GM10266 (cell line): Measurements from ENCODE around the gene PRUNE2.

ENCODE experiments used
- DNase-seq: peaks from one replicate; pipeline ENCODE4 v3.0.0; 2012; ENCODE audit errors: extremely low spot score
- CTCF ChIP-seq: IDR thresholded peaks from 2 replicates; pipeline ENCODE4 v1.5.1; 2012; ENCODE audit warnings: mild to moderate bottlenecking, low read depth; ENCODE audit not compliant: control insufficient read depth, insufficient read depth; ENCODE audit errors: missing control alignments

The PRUNE2 gene

GRCh38 chr9:76665458-76665857 lies 240.5 kb downstream of the PRUNE2 start:
- no peak for DNase-seq
- no peak for TF ChIP-seq CTCF

GRCh38 chr9:76664120-76664519 lies 241.8 kb downstream of the PRUNE2 start:
- no peak for DNase-seq
- no peak for TF ChIP-seq CTCF

GRCh38 chr9:76662476-76663281 lies 243.2 kb downstream of the PRUNE2 start:
- DNase-seq = no peak
- TF ChIP-seq CTCF = no peak

GRCh38 chr9:76658510-76659231 lies 247.2 kb downstream of the PRUNE2 start:
- TF ChIP-seq CTCF = peak; percentile 66
- peak; percentile 69 for DNase-seq

- no peak for TF ChIP-seq CTCF
- DNase-seq = no peak
These were observed 248.6 kb downstream of the PRUNE2 start for GRCh38 chr9:76657265-76657664.

GRCh38 chr9:76655971-76656370 lies 249.9 kb downstream of the PRUNE2 start:
- no peak for DNase-seq
- TF ChIP-seq CTCF = no peak

GRCh38 chr9:76655121-76655541 lies 250.8 kb downstream of the PRUNE2 start:
- DNase-seq = no peak
- no peak for TF ChIP-seq CTCF
